ENCODE data around the gene NSFL1C. TPM values are rescaled to one million over a fixed set of nuclear protein-coding genes. Genes with fewer than 3 reads are reported as not detected.
"Not testable (repeated sequence)": the region's sequence is repeated elsewhere in the genome, so short reads cannot be mapped to it uniquely, and the experiment has no call there.

The NSFL1C gene
- total RNA-seq, 3 donors from 2014 or later, result 70.3 to 84.1 (median 80.0) TPM

GRCh38 chr20:1505871-1506270 is 39.2 kb upstream of the NSFL1C start:
- H3K4me3 ChIP-seq, result no peak overlapping the region
- intact Hi-C loops (cut with DNase I, micrococcal nuclease), result no loop called here
- ATAC-seq (no peak), DNase-seq (no peak)
- TF ChIP-seq CTCF (IDR thresholded peaks at IDR 0.05), result no peak
- H3K9me3 ChIP-seq, result no peaks in the 10 kb centered on the region
- H3K36me3 ChIP-seq (ENCODE audit: low read depth), result no peaks in the 10 kb centered on the region
- H3K4me1 ChIP-seq (ENCODE audit: low read depth), result no peaks in the 10 kb centered on the region

- ATAC-seq, result no peak
- DNase-seq, result no peak
- no peak for TF ChIP-seq CTCF (IDR thresholded peaks at IDR 0.05)
Measured at GRCh38 chr20:1505361-1505760, 38.7 kb upstream of the NSFL1C start.

GRCh38 chr20:1503564-1504227 is 37.0 kb upstream of the NSFL1C start:
- H3K4me1 ChIP-seq (ENCODE audit: low read depth), result no peaks in the 10 kb centered on the region
- peak; percentile 100 for ATAC-seq
- intact Hi-C loops (cut with DNase I, micrococcal nuclease), result no loop called here
- H3K9me3 ChIP-seq, result no peaks in the 10 kb centered on the region
- no peak overlapping the region for H3K4me3 ChIP-seq
- no peaks in the 10 kb centered on the region for H3K36me3 ChIP-seq (ENCODE audit: low read depth)
- DNase-seq, result peak; percentile 60 to 88 (median 72)
- peak; percentile 76 for TF ChIP-seq CTCF (IDR thresholded peaks at IDR 0.05)

More at GRCh38 chr20:1505361-1505760, 38.7 kb upstream of the NSFL1C start:
- no peak overlapping the region for H3K4me3 ChIP-seq
- intact Hi-C loops (cut with DNase I, micrococcal nuclease), result no loop called here
- H3K9me3 ChIP-seq, result no peaks in the 10 kb centered on the region
- no peaks in the 10 kb centered on the region for H3K4me1 ChIP-seq (ENCODE audit: low read depth)
- no peaks in the 10 kb centered on the region for H3K36me3 ChIP-seq (ENCODE audit: low read depth)

- intact Hi-C loops (cut with DNase I, micrococcal nuclease), result no loop called here
- ATAC-seq (no peak), DNase-seq (no peak)
- Histone ChIP-seq H3K4me3 (no peak overlapping the region), H3K9me3 (no peaks in the 10 kb centered on the region), H3K36me3 (ENCODE audit: low read depth) (no peaks in the 10 kb centered on the region), H3K4me1 (ENCODE audit: low read depth) (no peaks in the 10 kb centered on the region)
- TF ChIP-seq CTCF (IDR thresholded peaks at IDR 0.05), result no peak
Measured at GRCh38 chr20:1500496-1500895, 33.8 kb upstream of the NSFL1C start.

- intact Hi-C loops (cut with DNase I, micrococcal nuclease), result no loop called here
- ATAC-seq (no peak), DNase-seq (no peak)
- Histone ChIP-seq H3K36me3 (ENCODE audit: low read depth) (no peaks in the 10 kb centered on the region), H3K9me3 (no peaks in the 10 kb centered on the region), H3K4me3 (no peak overlapping the region), H3K4me1 (ENCODE audit: low read depth) (no peaks in the 10 kb centered on the region)
- TF ChIP-seq CTCF (IDR thresholded peaks at IDR 0.05), result no peak
Measured at GRCh38 chr20:1499528-1500420, 33.1 kb upstream of the NSFL1C start.

- H3K9me3 ChIP-seq; H3K4me3 ChIP-seq; H3K36me3 ChIP-seq (ENCODE audit: low read depth); intact Hi-C loops (cut with DNase I, micrococcal nuclease); H3K4me1 ChIP-seq (ENCODE audit: low read depth); ATAC-seq; DNase-seq: not testable (repeated sequence)
Measured at GRCh38 chr20:1497371-1497770, 30.7 kb upstream of the NSFL1C start.
